Measurements from ENCODE around the gene CDK14. TPM values are rescaled to one million over a fixed set of nuclear protein-coding genes. Genes with fewer than 3 reads are reported as not detected.

Gene CDK14
- total RNA-seq, 1 donor = 39.1 TPM

DNA sequence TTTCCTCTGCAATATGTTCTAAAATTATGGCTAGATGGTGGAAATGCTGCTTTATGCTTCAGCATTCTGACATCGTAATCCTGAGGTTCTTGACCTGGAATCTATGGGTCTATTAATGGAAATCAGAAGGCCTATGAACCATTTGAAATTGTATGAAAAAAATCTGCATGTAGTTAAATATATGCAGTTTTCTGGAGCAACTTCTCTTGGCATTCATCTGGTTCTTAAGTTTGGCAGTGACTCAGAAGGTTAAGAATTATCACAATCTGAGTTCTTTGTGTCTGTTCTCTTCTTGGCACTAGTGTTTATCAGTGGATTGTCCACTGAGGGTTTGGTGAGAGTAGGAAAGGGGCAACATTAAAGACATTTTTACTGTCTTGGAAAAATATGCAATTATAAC, 597.0 kb downstream of the CDK14 start:
- no peaks in the 10 kb centered on the region for H3K79me2 ChIP-seq (ENCODE audit: insufficient read depth, low read length)

GRCh38 chr7:91194841-91195240, 598.7 kb downstream of the CDK14 start:
- Histone ChIP-seq H2AFZ (ENCODE audit: low read length) (no peak overlapping the region), H3K4me3 (ENCODE audit: insufficient read depth, low read length) (no peak overlapping the region), H4K20me1 (ENCODE audit: insufficient read depth, low read length) (no peaks in the 10 kb centered on the region), H3K9me3 (ENCODE audit: low read depth, low read length) (no peaks in the 10 kb centered on the region), H3K36me3 (ENCODE audit: insufficient read depth, low read length) (no peaks in the 10 kb centered on the region), H3K4me1 (ENCODE audit: insufficient read depth, low read length) (peaks cover 14% of the 10 kb centered on the region), H3K27ac (ENCODE audit: low read depth, low read length) (no peak overlapping the region), H3K27me3 (ENCODE audit: insufficient read depth, low read length) (no peaks in the 10 kb centered on the region), H3K4me2 (ENCODE audit: insufficient read depth, low read length) (no peak overlapping the region), H3K79me2 (ENCODE audit: insufficient read depth, low read length) (no peaks in the 10 kb centered on the region)
- no peak for DNase-seq (ENCODE audit: insufficient read length, low spot score, missing footprints)
- TF ChIP-seq CTCF (IDR thresholded peaks at IDR 0.05; ENCODE audit: extremely low read depth, low read depth, low read length) = no peak

More for the DNA sequence above, 597.0 kb downstream of the CDK14 start:
- no peak for DNase-seq (ENCODE audit: insufficient read length, low spot score, missing footprints)
- Histone ChIP-seq H3K4me1 (ENCODE audit: insufficient read depth, low read length) (peaks cover 13% of the 10 kb centered on the region), H3K27ac (ENCODE audit: low read depth, low read length) (no peak overlapping the region), H3K27me3 (ENCODE audit: insufficient read depth, low read length) (no peaks in the 10 kb centered on the region), H4K20me1 (ENCODE audit: insufficient read depth, low read length) (no peaks in the 10 kb centered on the region), H3K9me3 (ENCODE audit: low read depth, low read length) (no peaks in the 10 kb centered on the region), H3K36me3 (ENCODE audit: insufficient read depth, low read length) (no peaks in the 10 kb centered on the region), H2AFZ (ENCODE audit: low read length) (no peak overlapping the region), H3K4me2 (ENCODE audit: insufficient read depth, low read length) (no peak overlapping the region), H3K4me3 (ENCODE audit: insufficient read depth, low read length) (no peak overlapping the region)
- TF ChIP-seq CTCF (IDR thresholded peaks at IDR 0.05; ENCODE audit: extremely low read depth, low read depth, low read length) = no peak

GRCh38 chr7:91196058-91196457, 599.9 kb downstream of the CDK14 start:
- H3K27me3 ChIP-seq (ENCODE audit: insufficient read depth, low read length) = no peaks in the 10 kb centered on the region

GRCh38 chr7:91198371-91198770, 602.2 kb downstream of the CDK14 start:
- Histone ChIP-seq H3K36me3 (ENCODE audit: insufficient read depth, low read length) (no peaks in the 10 kb centered on the region), H3K9me3 (ENCODE audit: low read depth, low read length) (no peaks in the 10 kb centered on the region), H4K20me1 (ENCODE audit: insufficient read depth, low read length) (no peaks in the 10 kb centered on the region), H3K4me2 (ENCODE audit: insufficient read depth, low read length) (no peak overlapping the region), H3K4me1 (ENCODE audit: insufficient read depth, low read length) (peaks cover 6% of the 10 kb centered on the region), H3K4me3 (ENCODE audit: insufficient read depth, low read length) (no peak overlapping the region), H3K79me2 (ENCODE audit: insufficient read depth, low read length) (no peaks in the 10 kb centered on the region), H3K27me3 (ENCODE audit: insufficient read depth, low read length) (no peaks in the 10 kb centered on the region), H3K27ac (ENCODE audit: low read depth, low read length) (no peak overlapping the region), H2AFZ (ENCODE audit: low read length) (no peak overlapping the region)
- DNase-seq (ENCODE audit: insufficient read length, low spot score, missing footprints) = no peak
- no peak for TF ChIP-seq CTCF (IDR thresholded peaks at IDR 0.05; ENCODE audit: extremely low read depth, low read depth, low read length)

More at GRCh38 chr7:91196058-91196457, 599.9 kb downstream of the CDK14 start:
- H3K4me3 ChIP-seq (ENCODE audit: insufficient read depth, low read length) = no peak overlapping the region
- H2AFZ ChIP-seq (ENCODE audit: low read length) = no peak overlapping the region
- H4K20me1 ChIP-seq (ENCODE audit: insufficient read depth, low read length) = no peaks in the 10 kb centered on the region
- H3K27ac ChIP-seq (ENCODE audit: low read depth, low read length) = no peak overlapping the region
- H3K36me3 ChIP-seq (ENCODE audit: insufficient read depth, low read length) = no peaks in the 10 kb centered on the region
- no peak for TF ChIP-seq CTCF (IDR thresholded peaks at IDR 0.05; ENCODE audit: extremely low read depth, low read depth, low read length)
- no peaks in the 10 kb centered on the region for H3K79me2 ChIP-seq (ENCODE audit: insufficient read depth, low read length)
- no peak overlapping the region for H3K4me2 ChIP-seq (ENCODE audit: insufficient read depth, low read length)
- H3K4me1 ChIP-seq (ENCODE audit: insufficient read depth, low read length) = peaks cover 14% of the 10 kb centered on the region
- no peaks in the 10 kb centered on the region for H3K9me3 ChIP-seq (ENCODE audit: low read depth, low read length)
- DNase-seq (ENCODE audit: insufficient read length, low spot score, missing footprints) = no peak
